Colonic mucosa (tissue), 4 donors: ENCODE results near the gene ZNF516. TPM values are rescaled to one million over a fixed set of nuclear protein-coding genes. Genes with fewer than 3 reads are reported as not detected.

ENCODE experiments used
- DNase-seq: peaks from one replicate; pipeline ENCODE4 v3.0.0-alpha.2; 2020
- H3K27ac ChIP-seq: fragments of 200-600 bp; one replicate; pipeline ENCODE4 v1.8.0; 2021
- H3K27me3 ChIP-seq: fragments of 200-600 bp; one replicate; pipeline ENCODE4 v1.8.0; 2021
- H3K36me3 ChIP-seq: fragments of 200-600 bp; one replicate; pipeline ENCODE4 v1.8.0; 2021
- H3K4me1 ChIP-seq: fragments of 200-600 bp; one replicate; pipeline ENCODE4 v1.8.0; 2021; ENCODE audit warnings: mild to moderate bottlenecking
- H3K4me3 ChIP-seq: fragments of 200-600 bp; one replicate; pipeline ENCODE4 v1.8.0; 2021
- H3K9ac ChIP-seq, 2 donors: one replicate each; pipeline ENCODE4 v1.7.0; 2013; ENCODE audit warnings: control low read depth in 2 of 2, low read depth in 2 of 2, low read length in 2 of 2
- H3K9me3 ChIP-seq: fragments of 200-600 bp; one replicate; pipeline ENCODE4 v1.8.0; 2021
- intact Hi-C: fragments of 100-400 bp; cut with DNase I; formaldehyde crosslinking; loops from one replicate; pipeline ENCODE4 v1.14.1; 2022
- total RNA-seq, 2 donors: library from RNA; stranded (reverse); fragmentation: NEBNext Ultra II Directional in 1 of 2; extraction: Animal tissue kit (Norgen Biotek cat#: 25700) in 1 of 2; gene quantifications; one replicate each; pipeline ENCODE4 v1.2.1, GENCODE V29; 2021
- TF ChIP-seq, protein P1 (sequence below): fragments of 200-600 bp; IDR thresholded peaks from one replicate; pipeline ENCODE4 v1.8.0; 2022; ENCODE audit warnings: antibody characterized with exemption, mild to moderate bottlenecking
- donor health status: healthy.
- donor health status: DM: no; HTN: no; CAD: no.
- donor health status: DM: no; HTN: no; CAD: no.

Gene ZNF516
- total RNA-seq, 2 donors from 2014 or later: 15.2 to 21.3 TPM

DNA sequence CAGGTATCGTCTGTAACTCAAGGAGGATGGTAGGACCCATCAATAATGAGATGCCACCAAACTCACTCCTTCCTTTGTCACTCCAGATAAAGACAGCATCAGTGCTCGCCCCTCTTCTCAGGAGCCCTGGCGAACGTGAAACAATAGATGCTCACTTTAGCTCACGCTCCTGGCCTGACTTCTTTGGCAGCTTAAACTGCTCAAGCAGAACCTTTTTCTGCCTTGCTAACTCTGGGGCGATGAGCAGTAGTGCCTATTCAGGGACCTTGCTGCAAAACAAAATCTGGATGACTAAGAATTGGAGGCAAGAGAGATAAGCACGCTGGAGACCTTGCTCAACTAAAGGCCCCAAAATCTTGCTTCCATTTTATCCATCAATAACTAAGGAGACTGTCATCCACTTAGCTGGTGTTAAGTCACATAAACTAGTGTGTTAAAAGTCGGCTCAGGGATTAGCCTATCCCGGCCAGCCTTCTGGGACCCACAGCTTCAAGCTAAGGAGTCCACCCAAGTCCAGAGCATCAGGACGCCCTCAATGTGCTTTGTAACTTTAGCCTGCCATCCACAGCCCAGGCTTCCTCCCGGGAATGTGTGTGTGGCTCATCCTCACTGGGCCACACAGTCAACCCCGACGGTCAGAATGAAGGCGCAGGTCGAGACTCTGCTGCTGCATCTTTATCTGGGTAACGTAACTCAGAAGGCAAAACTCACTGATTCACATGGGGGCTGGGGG lies 38.9 kb downstream of the ZNF516 start:
- Histone ChIP-seq H3K9me3 (no peaks in the 10 kb centered on the region), H3K27me3 (no peaks in the 10 kb centered on the region), H3K27ac (no peak overlapping the region), H3K9ac (no peak overlapping the region), H3K36me3 (no peaks in the 10 kb centered on the region), H3K4me3 (no peak overlapping the region), H3K4me1 (no peaks in the 10 kb centered on the region)
- no peak for DNase-seq
- TF ChIP-seq, protein P1, sequence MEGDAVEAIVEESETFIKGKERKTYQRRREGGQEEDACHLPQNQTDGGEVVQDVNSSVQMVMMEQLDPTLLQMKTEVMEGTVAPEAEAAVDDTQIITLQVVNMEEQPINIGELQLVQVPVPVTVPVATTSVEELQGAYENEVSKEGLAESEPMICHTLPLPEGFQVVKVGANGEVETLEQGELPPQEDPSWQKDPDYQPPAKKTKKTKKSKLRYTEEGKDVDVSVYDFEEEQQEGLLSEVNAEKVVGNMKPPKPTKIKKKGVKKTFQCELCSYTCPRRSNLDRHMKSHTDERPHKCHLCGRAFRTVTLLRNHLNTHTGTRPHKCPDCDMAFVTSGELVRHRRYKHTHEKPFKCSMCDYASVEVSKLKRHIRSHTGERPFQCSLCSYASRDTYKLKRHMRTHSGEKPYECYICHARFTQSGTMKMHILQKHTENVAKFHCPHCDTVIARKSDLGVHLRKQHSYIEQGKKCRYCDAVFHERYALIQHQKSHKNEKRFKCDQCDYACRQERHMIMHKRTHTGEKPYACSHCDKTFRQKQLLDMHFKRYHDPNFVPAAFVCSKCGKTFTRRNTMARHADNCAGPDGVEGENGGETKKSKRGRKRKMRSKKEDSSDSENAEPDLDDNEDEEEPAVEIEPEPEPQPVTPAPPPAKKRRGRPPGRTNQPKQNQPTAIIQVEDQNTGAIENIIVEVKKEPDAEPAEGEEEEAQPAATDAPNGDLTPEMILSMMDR: no peak
- intact Hi-C loops: no loop called here

DNA sequence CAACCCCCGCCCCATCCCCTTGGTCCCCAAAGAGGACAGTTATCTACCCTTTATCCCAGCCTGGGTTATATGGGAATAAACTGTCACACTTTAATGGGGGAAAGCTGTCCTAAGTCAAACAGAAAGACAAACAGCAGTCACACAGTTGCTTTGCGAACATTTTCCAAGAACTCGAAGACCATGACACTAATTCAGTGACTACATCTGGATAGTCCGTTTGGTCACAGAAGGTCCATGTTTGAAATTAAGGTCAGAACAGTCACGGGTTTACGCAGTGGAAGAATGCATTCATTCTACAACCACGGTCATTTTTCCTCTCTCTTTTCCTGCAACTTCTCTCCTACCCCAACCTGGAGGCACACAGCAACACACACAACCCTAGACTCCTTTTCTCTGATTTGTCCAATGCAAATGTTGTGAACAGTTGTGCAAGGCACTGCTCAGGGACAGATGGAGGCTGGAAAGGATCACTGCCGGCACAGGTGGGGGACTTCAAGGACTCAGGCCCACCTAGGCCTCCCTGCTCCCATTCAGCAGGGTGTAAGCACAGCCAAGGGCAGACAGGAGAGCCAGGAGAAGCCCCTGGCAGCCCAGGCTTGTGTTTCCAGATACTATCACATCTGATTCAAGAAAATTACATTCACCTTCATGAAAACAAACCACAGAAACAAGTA lies 39.9 kb downstream of the ZNF516 start:
- TF ChIP-seq, protein P1: no peak
- H3K27ac ChIP-seq: no peak overlapping the region
- H3K4me1 ChIP-seq: no peaks in the 10 kb centered on the region
- DNase-seq: no peak
- no peaks in the 10 kb centered on the region for H3K27me3 ChIP-seq
- no peak overlapping the region for H3K4me3 ChIP-seq
- H3K36me3 ChIP-seq: no peaks in the 10 kb centered on the region
- H3K9ac ChIP-seq: no peak overlapping the region
- intact Hi-C loops: no loop called here
- no peaks in the 10 kb centered on the region for H3K9me3 ChIP-seq

DNA sequence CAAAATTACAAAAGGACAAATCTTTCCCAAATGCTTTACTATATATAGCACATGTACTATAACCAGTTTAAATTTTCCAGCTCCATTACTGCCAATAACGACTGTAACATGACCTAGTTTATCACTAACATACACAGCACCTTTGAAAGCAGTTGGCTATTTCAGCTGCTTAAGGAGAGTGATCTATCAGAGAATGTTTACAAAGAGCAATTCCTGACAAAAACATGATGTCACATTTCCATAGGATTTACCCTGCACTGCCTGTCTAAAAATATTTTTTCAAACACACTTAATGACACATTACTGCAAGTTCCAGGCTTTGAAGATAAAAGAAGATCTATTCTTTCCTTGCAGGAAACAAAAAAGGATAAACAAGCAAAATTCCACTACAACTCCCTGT lies 40.6 kb downstream of the ZNF516 start:
- no peaks in the 10 kb centered on the region for H3K36me3 ChIP-seq
- intact Hi-C loops: no loop called here
- no peaks in the 10 kb centered on the region for H3K4me1 ChIP-seq
- H3K27ac ChIP-seq: no peak overlapping the region
- no peak for DNase-seq
- H3K27me3 ChIP-seq: no peaks in the 10 kb centered on the region
- H3K9ac ChIP-seq: no peak overlapping the region
- no peaks in the 10 kb centered on the region for H3K9me3 ChIP-seq
- no peak overlapping the region for H3K4me3 ChIP-seq
- TF ChIP-seq, protein P1: no peak

DNA sequence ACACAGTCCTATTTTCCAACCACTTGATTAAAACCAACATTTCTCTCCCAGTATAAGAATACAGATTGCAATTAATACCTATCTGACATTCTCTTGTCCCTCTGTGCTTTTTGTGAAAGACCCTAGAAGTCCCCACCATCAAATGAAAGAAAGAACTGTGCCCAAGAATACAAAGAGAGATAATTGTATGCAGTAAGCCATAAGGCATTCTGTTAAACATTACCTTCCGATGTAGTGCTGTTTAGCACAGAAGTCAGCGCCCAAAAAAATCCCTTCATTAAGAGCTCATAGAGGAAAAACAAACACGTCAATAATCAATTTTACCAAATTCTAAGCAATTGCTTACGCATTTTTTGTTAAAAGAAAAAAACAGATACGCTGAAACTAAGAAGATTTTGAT lies 41.1 kb downstream of the ZNF516 start:
- TF ChIP-seq, protein P1: no peak
- no peaks in the 10 kb centered on the region for H3K36me3 ChIP-seq
- no peaks in the 10 kb centered on the region for H3K27me3 ChIP-seq
- no peak overlapping the region for H3K4me3 ChIP-seq
- H3K9ac ChIP-seq: no peak overlapping the region
- no peaks in the 10 kb centered on the region for H3K4me1 ChIP-seq
- intact Hi-C loops: no loop called here
- no peak overlapping the region for H3K27ac ChIP-seq
- no peak for DNase-seq
- H3K9me3 ChIP-seq: no peaks in the 10 kb centered on the region

DNA sequence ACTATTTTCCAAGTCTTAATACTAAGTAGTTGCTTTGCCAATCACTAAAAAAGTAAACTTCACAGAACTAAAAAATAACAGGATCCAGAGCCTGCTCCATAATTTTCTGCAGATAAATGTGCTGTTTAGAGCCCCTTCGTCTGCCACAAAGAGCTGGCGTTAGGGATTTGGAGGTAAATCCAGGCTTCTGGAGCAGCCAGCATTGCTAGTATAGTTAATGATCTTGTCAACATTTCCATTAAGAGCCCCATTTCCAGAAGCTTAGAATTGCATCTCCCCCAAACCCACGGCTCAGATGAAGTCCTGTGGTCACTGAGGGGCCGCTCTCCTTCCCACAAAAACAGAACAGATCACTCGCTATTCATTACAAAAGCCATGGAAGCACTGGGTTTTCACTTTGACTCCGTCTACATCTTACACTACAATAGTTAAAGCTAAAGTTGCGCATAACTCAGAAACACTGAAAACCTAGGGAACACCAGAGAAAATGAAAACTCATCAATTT lies 41.9 kb downstream of the ZNF516 start:
- Histone ChIP-seq H3K27me3 (no peaks in the 10 kb centered on the region), H3K36me3 (no peaks in the 10 kb centered on the region), H3K9ac (no peak overlapping the region), H3K27ac (no peak overlapping the region), H3K9me3 (no peaks in the 10 kb centered on the region), H3K4me1 (no peaks in the 10 kb centered on the region), H3K4me3 (no peak overlapping the region)
- TF ChIP-seq, protein P1: no peak
- intact Hi-C loops: no loop called here
- no peak for DNase-seq
